HEK293 (cell line): Measurements from ENCODE around the gene GREM1.

ENCODE experiments used
- CTCF ChIA-PET: fragments of 350-600 bp; formaldehyde crosslinking; extraction: SDS; loops from one replicate; lab custom pipeline; 2021; ENCODE audit warnings: antibody characterized with exemption; lab: Yijun Ruan, JAX
- POLR2A ChIA-PET: fragments of 300-600 bp; formaldehyde crosslinking; extraction: SDS; loops from one replicate; lab custom pipeline; 2020; ENCODE audit warnings: antibody characterized with exemption, inconsistent platforms; lab: Yijun Ruan, JAX
- H3K27ac ChIP-seq: fragments of 200-500 bp; sonication (Bioruptor generic); 2 replicates; pipeline ENCODE4 v1.5.1; 2014; ENCODE audit warnings: low read depth, low read length, control low read depth, inconsistent platforms; ENCODE audit errors: extremely low read depth
- H3K36me3 ChIP-seq, 2 experiments: fragments of 200-500 bp in 1 of 2; sonication (Bioruptor generic) in 1 of 2; 1 replicate in 1 of 2; 2 replicates in 1 of 2; pipeline ENCODE4 v1.5.1; 2014 to 2017; ENCODE audit warnings: inconsistent platforms in 2 of 2, low read length in 2 of 2; ENCODE audit not compliant: control insufficient read depth in 2 of 2, insufficient read depth in 1 of 2
- H3K4me1 ChIP-seq: fragments of 200-500 bp; sonication (Bioruptor generic); 2 replicates; pipeline ENCODE4 v1.5.1; 2014; ENCODE audit warnings: mild to moderate bottlenecking, low read length, inconsistent platforms; ENCODE audit not compliant: control insufficient read depth, insufficient read depth
- H3K4me3 ChIP-seq: 2 replicates; pipeline ENCODE4 v1.5.1; 2011; ENCODE audit warnings: low read depth, mild to moderate bottlenecking, control low read depth, low read length, moderate library complexity
- H3K9me3 ChIP-seq: fragments of 200-500 bp; sonication (Bioruptor generic); 2 replicates; pipeline ENCODE4 v1.5.1; 2014; ENCODE audit warnings: low read depth, low read length, inconsistent platforms; ENCODE audit not compliant: control insufficient read depth, insufficient read depth
- HOXA7 ChIP-seq: sonication (generic); formaldehyde crosslinking; IDR thresholded peaks from 2 replicates; pipeline ENCODE4 v1.8.1; 2022; ENCODE audit warnings: missing genetic modification reagents, borderline replicate concordance
- MYNN ChIP-seq: fragments of 450-650 bp; formaldehyde crosslinking; IDR thresholded peaks from 2 replicates; pipeline ENCODE4 v1.5.1; 2016; ENCODE audit warnings: missing biosample characterization, missing genetic modification characterization, borderline replicate concordance
- REPIN1 ChIP-seq: fragments of 450-650 bp; formaldehyde crosslinking; IDR thresholded peaks from 2 replicates; pipeline ENCODE4 v1.5.1; 2017; ENCODE audit warnings: missing biosample characterization, missing genetic modification characterization, low read depth
- ZFP3 ChIP-seq: fragments of 450-650 bp; formaldehyde crosslinking; IDR thresholded peaks from 2 replicates; pipeline ENCODE4 v1.5.1; 2016; ENCODE audit warnings: low read depth, missing biosample characterization, missing genetic modification characterization
- ZIC2 ChIP-seq: fragments of 450-650 bp; formaldehyde crosslinking; IDR thresholded peaks from 2 replicates; pipeline ENCODE4 v1.5.1; 2016; ENCODE audit warnings: missing biosample characterization, missing genetic modification characterization
- ZNF10 ChIP-seq: fragments of 450-650 bp; formaldehyde crosslinking; IDR thresholded peaks from 2 replicates; pipeline ENCODE4 v1.5.1; 2017; ENCODE audit warnings: missing biosample characterization, missing genetic modification characterization
- ZNF121 ChIP-seq: fragments of 450-650 bp; formaldehyde crosslinking; IDR thresholded peaks from 2 replicates; pipeline ENCODE4 v1.5.1; 2016; ENCODE audit warnings: missing biosample characterization, missing genetic modification characterization
- ZNF138 ChIP-seq: fragments of 450-650 bp; formaldehyde crosslinking; IDR thresholded peaks from 2 replicates; pipeline ENCODE4 v1.5.1; 2016; ENCODE audit warnings: missing biosample characterization, missing genetic modification characterization, borderline replicate concordance
- ZNF354C ChIP-seq: fragments of 450-650 bp; formaldehyde crosslinking; IDR thresholded peaks from 2 replicates; pipeline ENCODE4 v1.5.1; 2016; ENCODE audit warnings: missing biosample characterization, missing genetic modification characterization, low read depth, borderline replicate concordance
- ZNF394 ChIP-seq: fragments of 450-650 bp; formaldehyde crosslinking; IDR thresholded peaks from 2 replicates; pipeline ENCODE4 v1.5.1; 2016; ENCODE audit warnings: missing biosample characterization, missing genetic modification characterization, mild to moderate bottlenecking, moderate library complexity, borderline replicate concordance
- ZNF514 ChIP-seq: fragments of 450-650 bp; formaldehyde crosslinking; IDR thresholded peaks from 2 replicates; pipeline ENCODE4 v1.5.1; 2016; ENCODE audit warnings: missing biosample characterization, missing genetic modification characterization
- ZNF610 ChIP-seq: fragments of 450-650 bp; formaldehyde crosslinking; IDR thresholded peaks from 2 replicates; pipeline ENCODE4 v1.5.1; 2016; ENCODE audit warnings: missing biosample characterization, missing genetic modification characterization, borderline replicate concordance
- ZNF670 ChIP-seq: fragments of 450-650 bp; formaldehyde crosslinking; IDR thresholded peaks from 2 replicates; pipeline ENCODE4 v1.5.1; 2016; ENCODE audit warnings: missing biosample characterization, missing genetic modification characterization, low read depth
- TF ChIP-seq, protein P1 (sequence below): fragments of 450-650 bp; formaldehyde crosslinking; IDR thresholded peaks from 2 replicates; pipeline ENCODE4 v1.5.1; 2016; ENCODE audit warnings: missing biosample characterization, missing genetic modification characterization
- TF ChIP-seq, protein P2 (sequence below): fragments of 450-650 bp; formaldehyde crosslinking; IDR thresholded peaks from 2 replicates; pipeline ENCODE4 v1.5.1; 2017; ENCODE audit warnings: missing biosample characterization, missing genetic modification characterization
- TF ChIP-seq, protein P3 (sequence below): fragments of 450-650 bp; formaldehyde crosslinking; conservative IDR thresholded peaks from 2 replicates; pipeline ENCODE4 v1.5.1; 2016; ENCODE audit warnings: low read depth, missing biosample characterization, missing genetic modification characterization

GREM1 gene

DNA sequence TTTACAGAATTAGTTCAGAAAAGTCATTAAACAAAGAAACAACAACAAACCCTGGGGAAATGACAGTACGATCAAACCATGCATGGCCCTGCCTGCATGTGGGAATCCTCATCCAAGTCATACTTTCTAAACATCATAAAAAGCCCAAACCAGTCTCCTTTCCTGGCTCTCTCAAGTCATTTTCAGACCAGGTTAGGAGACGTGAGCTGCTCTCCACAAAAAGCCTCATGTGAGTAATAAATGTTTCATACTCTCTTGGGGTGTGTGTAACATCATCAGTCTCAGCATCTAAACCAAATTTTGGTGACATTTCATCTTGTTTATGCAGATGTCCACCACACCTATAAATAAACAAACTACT is 18.9 kb downstream of the GREM1 start:
- no peaks in the 10 kb centered on the region for H3K36me3 ChIP-seq
- H3K4me1 ChIP-seq: no peaks in the 10 kb centered on the region
- H3K9me3 ChIP-seq: no peaks in the 10 kb centered on the region
- no peak for TF ChIP-seq ZNF514
- TF ChIP-seq ZIC2 (tag by site-specific recombination): no peak
- TF ChIP-seq, protein P1, sequence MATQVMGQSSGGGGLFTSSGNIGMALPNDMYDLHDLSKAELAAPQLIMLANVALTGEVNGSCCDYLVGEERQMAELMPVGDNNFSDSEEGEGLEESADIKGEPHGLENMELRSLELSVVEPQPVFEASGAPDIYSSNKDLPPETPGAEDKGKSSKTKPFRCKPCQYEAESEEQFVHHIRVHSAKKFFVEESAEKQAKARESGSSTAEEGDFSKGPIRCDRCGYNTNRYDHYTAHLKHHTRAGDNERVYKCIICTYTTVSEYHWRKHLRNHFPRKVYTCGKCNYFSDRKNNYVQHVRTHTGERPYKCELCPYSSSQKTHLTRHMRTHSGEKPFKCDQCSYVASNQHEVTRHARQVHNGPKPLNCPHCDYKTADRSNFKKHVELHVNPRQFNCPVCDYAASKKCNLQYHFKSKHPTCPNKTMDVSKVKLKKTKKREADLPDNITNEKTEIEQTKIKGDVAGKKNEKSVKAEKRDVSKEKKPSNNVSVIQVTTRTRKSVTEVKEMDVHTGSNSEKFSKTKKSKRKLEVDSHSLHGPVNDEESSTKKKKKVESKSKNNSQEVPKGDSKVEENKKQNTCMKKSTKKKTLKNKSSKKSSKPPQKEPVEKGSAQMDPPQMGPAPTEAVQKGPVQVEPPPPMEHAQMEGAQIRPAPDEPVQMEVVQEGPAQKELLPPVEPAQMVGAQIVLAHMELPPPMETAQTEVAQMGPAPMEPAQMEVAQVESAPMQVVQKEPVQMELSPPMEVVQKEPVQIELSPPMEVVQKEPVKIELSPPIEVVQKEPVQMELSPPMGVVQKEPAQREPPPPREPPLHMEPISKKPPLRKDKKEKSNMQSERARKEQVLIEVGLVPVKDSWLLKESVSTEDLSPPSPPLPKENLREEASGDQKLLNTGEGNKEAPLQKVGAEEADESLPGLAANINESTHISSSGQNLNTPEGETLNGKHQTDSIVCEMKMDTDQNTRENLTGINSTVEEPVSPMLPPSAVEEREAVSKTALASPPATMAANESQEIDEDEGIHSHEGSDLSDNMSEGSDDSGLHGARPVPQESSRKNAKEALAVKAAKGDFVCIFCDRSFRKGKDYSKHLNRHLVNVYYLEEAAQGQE (tag by site-specific recombination): no peak
- TF ChIP-seq MYNN (tag by site-specific recombination): no peak
- no peak for TF ChIP-seq ZNF121 (tag by site-specific recombination)
- TF ChIP-seq REPIN1: no peak
- TF ChIP-seq, protein P2, sequence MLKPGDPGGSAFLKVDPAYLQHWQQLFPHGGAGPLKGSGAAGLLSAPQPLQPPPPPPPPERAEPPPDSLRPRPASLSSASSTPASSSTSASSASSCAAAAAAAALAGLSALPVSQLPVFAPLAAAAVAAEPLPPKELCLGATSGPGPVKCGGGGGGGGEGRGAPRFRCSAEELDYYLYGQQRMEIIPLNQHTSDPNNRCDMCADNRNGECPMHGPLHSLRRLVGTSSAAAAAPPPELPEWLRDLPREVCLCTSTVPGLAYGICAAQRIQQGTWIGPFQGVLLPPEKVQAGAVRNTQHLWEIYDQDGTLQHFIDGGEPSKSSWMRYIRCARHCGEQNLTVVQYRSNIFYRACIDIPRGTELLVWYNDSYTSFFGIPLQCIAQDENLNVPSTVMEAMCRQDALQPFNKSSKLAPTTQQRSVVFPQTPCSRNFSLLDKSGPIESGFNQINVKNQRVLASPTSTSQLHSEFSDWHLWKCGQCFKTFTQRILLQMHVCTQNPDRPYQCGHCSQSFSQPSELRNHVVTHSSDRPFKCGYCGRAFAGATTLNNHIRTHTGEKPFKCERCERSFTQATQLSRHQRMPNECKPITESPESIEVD (tag by site-specific recombination): no peak
- no peak for TF ChIP-seq ZNF354C (tag by site-specific recombination)
- TF ChIP-seq HOXA7 (CRISPR knock-in tag): no peak
- no peak for TF ChIP-seq ZFP3 (tag by site-specific recombination)
- TF ChIP-seq ZNF138 (tag by site-specific recombination): no peak
- no peak for TF ChIP-seq ZNF394
- no peak for TF ChIP-seq ZNF670 (tag by site-specific recombination)
- TF ChIP-seq, protein P3, sequence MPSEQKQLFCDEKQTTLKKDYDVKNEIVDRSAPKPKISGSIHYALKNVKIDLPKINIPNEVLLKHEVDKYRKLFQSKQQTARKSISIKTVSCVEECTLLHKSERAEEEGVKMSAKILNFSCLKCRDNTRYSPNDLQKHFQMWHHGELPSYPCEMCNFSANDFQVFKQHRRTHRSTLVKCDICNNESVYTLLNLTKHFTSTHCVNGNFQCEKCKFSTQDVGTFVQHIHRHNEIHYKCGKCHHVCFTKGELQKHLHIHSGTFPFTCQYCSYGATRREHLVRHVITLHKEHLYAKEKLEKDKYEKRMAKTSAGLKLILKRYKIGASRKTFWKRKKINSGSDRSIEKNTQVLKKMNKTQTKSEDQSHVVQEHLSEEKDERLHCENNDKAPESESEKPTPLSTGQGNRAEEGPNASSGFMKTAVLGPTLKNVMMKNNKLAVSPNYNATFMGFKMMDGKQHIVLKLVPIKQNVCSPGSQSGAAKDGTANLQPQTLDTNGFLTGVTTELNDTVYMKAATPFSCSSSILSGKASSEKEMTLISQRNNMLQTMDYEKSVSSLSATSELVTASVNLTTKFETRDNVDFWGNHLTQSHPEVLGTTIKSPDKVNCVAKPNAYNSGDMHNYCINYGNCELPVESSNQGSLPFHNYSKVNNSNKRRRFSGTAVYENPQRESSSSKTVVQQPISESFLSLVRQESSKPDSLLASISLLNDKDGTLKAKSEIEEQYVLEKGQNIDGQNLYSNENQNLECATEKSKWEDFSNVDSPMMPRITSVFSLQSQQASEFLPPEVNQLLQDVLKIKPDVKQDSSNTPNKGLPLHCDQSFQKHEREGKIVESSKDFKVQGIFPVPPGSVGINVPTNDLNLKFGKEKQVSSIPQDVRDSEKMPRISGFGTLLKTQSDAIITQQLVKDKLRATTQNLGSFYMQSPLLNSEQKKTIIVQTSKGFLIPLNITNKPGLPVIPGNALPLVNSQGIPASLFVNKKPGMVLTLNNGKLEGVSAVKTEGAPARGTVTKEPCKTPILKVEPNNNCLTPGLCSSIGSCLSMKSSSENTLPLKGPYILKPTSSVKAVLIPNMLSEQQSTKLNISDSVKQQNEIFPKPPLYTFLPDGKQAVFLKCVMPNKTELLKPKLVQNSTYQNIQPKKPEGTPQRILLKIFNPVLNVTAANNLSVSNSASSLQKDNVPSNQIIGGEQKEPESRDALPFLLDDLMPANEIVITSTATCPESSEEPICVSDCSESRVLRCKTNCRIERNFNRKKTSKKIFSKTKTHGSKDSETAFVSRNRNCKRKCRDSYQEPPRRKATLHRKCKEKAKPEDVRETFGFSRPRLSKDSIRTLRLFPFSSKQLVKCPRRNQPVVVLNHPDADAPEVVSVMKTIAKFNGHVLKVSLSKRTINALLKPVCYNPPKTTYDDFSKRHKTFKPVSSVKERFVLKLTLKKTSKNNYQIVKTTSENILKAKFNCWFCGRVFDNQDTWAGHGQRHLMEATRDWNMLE (tag by site-specific recombination): no peak
- no peak for TF ChIP-seq ZNF610 (tag by site-specific recombination)
- TF ChIP-seq ZNF10 (tag by site-specific recombination): no peak
- ChIA-PET POLR2A (interaction anchor here (0.6 kb wide), 1 partner anchor 82 kb away, joined by 6 read pairs; no protein-coding TSS in a partner anchor), CTCF (interaction anchor here (0.6 kb wide), 1 partner anchor 74 kb away, joined by 4 read pairs; no protein-coding TSS in a partner anchor)
- H3K27ac ChIP-seq: no peak overlapping the region
- H3K4me3 ChIP-seq: no peak overlapping the region
